OCI-LY1 (cell line): ENCODE measurements around the gene RFX2.

Source experiments
- H2AFZ ChIP-seq: fragments of 200-600 bp; sonication (generic), shearing (Covaris generic); 2 replicates; pipeline ENCODE4 v1.6.0; 2014; ENCODE audit warnings: antibody characterized with exemption, mild to moderate bottlenecking, low read length
- H3F3A ChIP-seq: fragments of 200-600 bp; sonication (generic), shearing (Covaris generic); 2 replicates; pipeline ENCODE4 v1.6.0; 2014; ENCODE audit warnings: mild to moderate bottlenecking, antibody characterized with exemption, low read length, moderate library complexity; ENCODE audit not compliant: insufficient read depth
- H3K27ac ChIP-seq: fragments of 200-600 bp; sonication (generic); 2 replicates; pipeline ENCODE4 v1.5.1; 2014; ENCODE audit warnings: low read length, mixed run types, mild to moderate bottlenecking, low read depth; ENCODE audit not compliant: poor library complexity, severe bottlenecking
- H3K27me3 ChIP-seq: fragments of 200-600 bp; sonication (generic); 2 replicates; pipeline ENCODE4 v1.6.0; 2014; ENCODE audit warnings: antibody characterized with exemption, mild to moderate bottlenecking, low read length, moderate library complexity; ENCODE audit not compliant: insufficient read depth
- H3K36me3 ChIP-seq: fragments of 200-600 bp; sonication (generic); 2 replicates; pipeline ENCODE4 v1.6.1; 2014; ENCODE audit warnings: mild to moderate bottlenecking, antibody characterized with exemption, low read length, moderate library complexity, mixed read lengths; ENCODE audit not compliant: insufficient read depth
- H3K4me1 ChIP-seq: fragments of 200-600 bp; sonication (generic); 2 replicates; pipeline ENCODE4 v1.5.1; 2014; ENCODE audit warnings: mild to moderate bottlenecking, low read length, moderate library complexity; ENCODE audit not compliant: insufficient read depth, severe bottlenecking
- H3K4me2 ChIP-seq: fragments of 200-600 bp; sonication (generic), shearing (Covaris generic); 2 replicates; pipeline ENCODE4 v1.6.1; 2014; ENCODE audit warnings: low read length
- H3K4me3 ChIP-seq: fragments of 200-600 bp; sonication (generic); 2 replicates; pipeline ENCODE4 v1.5.1; 2014; ENCODE audit warnings: low read length, low read depth, mild to moderate bottlenecking, mixed read lengths; ENCODE audit not compliant: poor library complexity, severe bottlenecking
- H3K79me2 ChIP-seq: fragments of 200-600 bp; shearing (Covaris generic); 2 replicates; pipeline ENCODE4 v1.6.1; 2016; ENCODE audit warnings: mixed run types, low read length, mixed read lengths; ENCODE audit not compliant: insufficient read depth
- H3K9ac ChIP-seq: fragments of 200-600 bp; sonication (generic), shearing (Covaris generic); 2 replicates; pipeline ENCODE4 v1.6.1; 2014; ENCODE audit warnings: mild to moderate bottlenecking, low read length, mixed read lengths
- H3K9me2 ChIP-seq: fragments of 200-600 bp; sonication (generic), shearing (Covaris generic); 2 replicates; pipeline ENCODE4 v1.6.1; 2014; ENCODE audit warnings: low read depth, mild to moderate bottlenecking, low read length, mixed read lengths
- H3K9me3 ChIP-seq: fragments of 200-600 bp; shearing (Covaris generic); 2 replicates; pipeline ENCODE4 v1.6.1; 2014; ENCODE audit warnings: low read length, mixed read lengths
- H4K20me1 ChIP-seq: fragments of 200-600 bp; sonication (generic), shearing (Covaris generic); 2 replicates; pipeline ENCODE4 v1.6.0; 2016; ENCODE audit warnings: mild to moderate bottlenecking, low read length; ENCODE audit not compliant: insufficient read depth
- CTCF ChIP-seq: fragments of 200-600 bp; sonication (generic), shearing (Covaris generic); IDR thresholded peaks from 2 replicates; pipeline ENCODE4 v1.5.1; 2017; ENCODE audit warnings: mild to moderate bottlenecking, antibody characterized with exemption, low read length, moderate library complexity, mixed read lengths
- EZH2 ChIP-seq: fragments of 200-600 bp; sonication (generic), shearing (Covaris generic); IDR thresholded peaks from 2 replicates; pipeline ENCODE4 v1.8.0; 2017; ENCODE audit warnings: borderline replicate concordance, mixed run types, mild to moderate bottlenecking, antibody characterized with exemption, low read length, moderate library complexity, mixed read lengths

RFX2 gene

GRCh38 chr19:5953030-5953589 is 157.2 kb downstream of the RFX2 start:
- Histone ChIP-seq H3K4me1 (peaks cover 88% of the 10 kb centered on the region), H3F3A (no peaks in the 10 kb centered on the region), H2AFZ (no peak overlapping the region), H4K20me1 (no peaks in the 10 kb centered on the region), H3K36me3 (peaks cover 15% of the 10 kb centered on the region; the same call in 1 of the 2 replicates), H3K27ac (peak overlapping the region; percentile 98), H3K4me2 (peak overlapping the region; percentile 44; the same call in 1 of the 2 replicates), H3K9me3 (no peaks in the 10 kb centered on the region), H3K9me2 (no peaks in the 10 kb centered on the region), H3K9ac (no peak overlapping the region), H3K27me3 (no peaks in the 10 kb centered on the region), H3K79me2 (peaks cover 51% of the 10 kb centered on the region), H3K4me3 (no peak overlapping the region)
- TF ChIP-seq EZH2 = no peak
- TF ChIP-seq CTCF = no peak

GRCh38 chr19:5952193-5953029 is 157.9 kb downstream of the RFX2 start:
- Histone ChIP-seq H3K36me3 (peaks cover 13% of the 10 kb centered on the region; the same call in 1 of the 2 replicates), H3F3A (no peaks in the 10 kb centered on the region), H3K27ac (peak overlapping the region; percentile 98), H3K27me3 (no peaks in the 10 kb centered on the region), H3K4me3 (no peak overlapping the region), H3K4me1 (peaks cover 88% of the 10 kb centered on the region), H4K20me1 (no peaks in the 10 kb centered on the region), H3K9me2 (no peaks in the 10 kb centered on the region), H3K9ac (no peak overlapping the region; the same call in 1 of the 2 replicates), H2AFZ (no peak overlapping the region), H3K4me2 (peak overlapping the region; percentile 14; the same call in 1 of the 2 replicates), H3K79me2 (peaks cover 47% of the 10 kb centered on the region), H3K9me3 (no peaks in the 10 kb centered on the region)
- TF ChIP-seq EZH2 = no peak
- TF ChIP-seq CTCF = no peak

GRCh38 chr19:5951338-5951861 is 158.9 kb downstream of the RFX2 start:
- Histone ChIP-seq H3K4me3 (peak overlapping the region; percentile 11), H3F3A (no peaks in the 10 kb centered on the region), H3K9me2 (no peaks in the 10 kb centered on the region), H3K9ac (no peak overlapping the region; the same call in 1 of the 2 replicates), H3K9me3 (no peaks in the 10 kb centered on the region), H3K27me3 (no peaks in the 10 kb centered on the region), H3K79me2 (peaks cover 39% of the 10 kb centered on the region), H3K36me3 (peaks cover 13% of the 10 kb centered on the region; the same call in 1 of the 2 replicates), H2AFZ (no peak overlapping the region), H3K4me2 (peak overlapping the region; percentile 14; the same call in 1 of the 2 replicates), H4K20me1 (no peaks in the 10 kb centered on the region), H3K27ac (peak overlapping the region; percentile 98), H3K4me1 (peaks cover 82% of the 10 kb centered on the region)
- no peak for TF ChIP-seq CTCF
- no peak for TF ChIP-seq EZH2
